ENCODE data around the gene DCDC1. TPM values are rescaled to one million over a fixed set of nuclear protein-coding genes. Genes with fewer than 3 reads are reported as not detected.
"Not testable (repeated sequence)": the region's sequence is repeated elsewhere in the genome, so short reads cannot be mapped to it uniquely, and the experiment has no call there.

DCDC1 gene
- total RNA-seq, 2 donors from 2014 or later = 0.33 to 1.8 TPM

DNA sequence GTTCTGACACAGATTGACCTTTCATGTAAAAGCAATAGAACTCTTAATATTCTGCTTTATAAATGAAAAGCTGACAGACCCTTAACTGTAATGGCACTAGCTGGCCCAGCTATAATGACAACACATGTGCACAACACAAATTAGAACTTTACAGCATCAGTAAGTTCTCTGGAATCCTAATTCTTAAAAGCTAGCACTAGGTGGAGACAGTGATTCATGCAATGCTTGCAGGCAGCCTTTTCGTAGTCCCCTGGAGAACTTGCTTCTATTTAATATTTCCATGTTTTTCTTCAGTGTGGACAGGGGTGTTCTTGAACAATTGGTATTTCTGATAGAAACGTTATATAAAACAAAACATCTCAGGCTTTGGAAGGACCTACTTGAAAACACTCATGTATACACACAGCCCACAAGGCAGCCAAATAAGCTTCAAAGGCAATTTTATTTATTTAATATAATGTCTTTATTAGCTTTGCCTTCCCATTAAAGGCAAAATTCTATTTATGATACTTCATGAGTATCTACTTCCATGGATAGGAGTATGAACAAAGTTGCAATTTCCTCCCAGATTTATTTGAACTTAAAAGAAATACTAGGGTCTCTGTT lies 409.0 kb downstream of the DCDC1 start:
- no peaks in the 10 kb centered on the region for H3K27me3 ChIP-seq
- no peak overlapping the region for H3K4me3 ChIP-seq
- no peak for DNase-seq
- 0 to 6% methylated on average over 2 of the region's 2 CpGs for WGBS, 2 donors
- ATAC-seq = no peak
- intact Hi-C loops (cut with DNase I) = no loop called here
- TF ChIP-seq POLR2A (IDR thresholded peaks at IDR 0.05) (no peak), CTCF (IDR thresholded peaks at IDR 0.05) (peak in 5 of 7 experiments; percentile 12 to 43 (median 32))
- no peak overlapping the region for H3K27ac ChIP-seq
- H3K9me3 ChIP-seq = no peaks in the 10 kb centered on the region
- no peaks in the 10 kb centered on the region for H3K4me1 ChIP-seq
- no peaks in the 10 kb centered on the region for H3K36me3 ChIP-seq (replicated peaks in 1 of 2; ENCODE audit: insufficient read depth in 1 of 2, low read depth in 2 of 2)

DNA sequence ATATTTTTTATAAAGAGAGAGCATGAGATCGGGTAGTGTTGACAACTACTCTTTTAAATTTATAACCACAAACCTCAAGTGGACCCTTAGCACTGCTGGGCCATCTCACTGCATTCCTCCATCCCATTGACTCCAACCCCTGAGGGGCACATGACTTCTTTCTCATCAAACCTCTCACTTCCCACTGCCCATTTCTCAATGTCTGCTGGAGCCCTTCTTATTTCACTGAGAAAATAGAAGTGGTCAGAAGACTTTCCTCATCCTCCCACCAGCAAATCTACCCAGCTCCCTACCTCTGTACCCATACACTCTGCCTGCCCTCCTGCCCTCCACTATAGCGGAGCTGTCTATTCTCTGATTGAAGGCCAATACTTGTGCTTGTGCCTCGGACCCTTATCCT lies 412.8 kb downstream of the DCDC1 start:
- no peak overlapping the region for H3K27ac ChIP-seq
- WGBS, 2 donors = 51 to 66% methylated on average over 3 of the region's 3 CpGs
- no peaks in the 10 kb centered on the region for H3K27me3 ChIP-seq
- no peak overlapping the region for H3K4me3 ChIP-seq
- H3K36me3 ChIP-seq (replicated peaks in 1 of 2; ENCODE audit: insufficient read depth in 1 of 2, low read depth in 2 of 2) = no peaks in the 10 kb centered on the region
- ATAC-seq = no peak
- H3K9me3 ChIP-seq = no peaks in the 10 kb centered on the region
- intact Hi-C loops (cut with DNase I) = no loop called here
- DNase-seq = no peak
- no peaks in the 10 kb centered on the region for H3K4me1 ChIP-seq
- TF ChIP-seq POLR2A (IDR thresholded peaks at IDR 0.05) = no peak
- no peak for TF ChIP-seq CTCF (IDR thresholded peaks at IDR 0.05)

DNA sequence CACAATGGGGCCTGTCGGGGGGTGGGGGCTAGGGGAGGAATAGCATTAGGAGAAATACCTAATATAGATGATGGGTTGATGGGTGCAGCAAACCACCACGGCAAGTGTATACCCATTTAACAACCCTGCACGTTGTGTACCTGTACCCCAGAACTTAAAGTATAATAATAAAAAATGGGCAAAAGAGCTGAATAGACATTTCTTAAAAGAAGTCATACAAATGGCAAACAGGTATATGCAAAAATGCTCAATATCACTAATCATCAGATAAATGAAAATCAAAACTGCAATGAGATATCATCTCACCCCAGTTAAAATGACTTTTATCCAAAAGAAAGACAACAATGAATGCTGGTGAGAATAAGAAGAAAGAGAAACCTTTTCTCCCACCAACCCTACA lies 419.7 kb downstream of the DCDC1 start:
- ATAC-seq = no peak
- no peak overlapping the region for H3K4me3 ChIP-seq
- DNase-seq = no peak
- H3K27ac ChIP-seq = no peak overlapping the region
- H3K9me3 ChIP-seq = no peaks in the 10 kb centered on the region
- no peaks in the 10 kb centered on the region for H3K36me3 ChIP-seq (replicated peaks in 1 of 2; ENCODE audit: insufficient read depth in 1 of 2, low read depth in 2 of 2)
- no peaks in the 10 kb centered on the region for H3K27me3 ChIP-seq
- intact Hi-C loops (cut with DNase I) = no loop called here
- TF ChIP-seq CTCF (IDR thresholded peaks at IDR 0.05) = no peak
- no peak for TF ChIP-seq POLR2A (IDR thresholded peaks at IDR 0.05)
- no peaks in the 10 kb centered on the region for H3K4me1 ChIP-seq
- 71 to 82% methylated on average over 3 of the region's 3 CpGs for WGBS, 2 donors

- H3K27ac ChIP-seq; ATAC-seq; intact Hi-C loops (cut with DNase I); H3K27me3 ChIP-seq; H3K4me1 ChIP-seq; H3K36me3 ChIP-seq (replicated peaks in 1 of 2; ENCODE audit: insufficient read depth in 1 of 2, low read depth in 2 of 2); H3K9me3 ChIP-seq; DNase-seq; H3K4me3 ChIP-seq: not testable (repeated sequence)
- WGBS, 2 donors = 40 to 51% methylated on average over 1 of the region's 1 CpG
Measured at GRCh38 chr11:30947715-30948114, 421.8 kb downstream of the DCDC1 start.

GRCh38 chr11:30938810-30939209 lies 430.7 kb downstream of the DCDC1 start:
- H3K9me3 ChIP-seq = no peaks in the 10 kb centered on the region
- WGBS, 2 donors = 57 to 60% methylated on average over 6 of the region's 6 CpGs
- H3K27ac ChIP-seq = no peak overlapping the region
- TF ChIP-seq CTCF (IDR thresholded peaks at IDR 0.05) (no peak), POLR2A (IDR thresholded peaks at IDR 0.05) (no peak)
- no peaks in the 10 kb centered on the region for H3K4me1 ChIP-seq
- H3K4me3 ChIP-seq = no peak overlapping the region
- H3K27me3 ChIP-seq = no peaks in the 10 kb centered on the region
- no peaks in the 10 kb centered on the region for H3K36me3 ChIP-seq (replicated peaks in 1 of 2; ENCODE audit: insufficient read depth in 1 of 2, low read depth in 2 of 2)
- ATAC-seq (no peak), DNase-seq (no peak)
- intact Hi-C loops (cut with DNase I) = no loop called here
